Central memory CD4-positive, alpha-beta T cell (primary cell): ENCODE results near the gene GOLGA8S.
"Not testable (repeated sequence)": the region's sequence is repeated elsewhere in the genome, so short reads cannot be mapped to it uniquely, and the experiment has no call there.

ENCODE experiments used
- DNase-seq: peaks from one replicate; pipeline ENCODE4 v3.0.0; 2022
- total RNA-seq, 3 experiments: gene quantifications; one replicate each; lab custom pipeline; 2026; lab: John Stamatoyannopoulos, UW

The GOLGA8S gene
- 0 reads per million in 3 experiments for total RNA-seq

GRCh38 chr15:23354448-23354847, at the start of gene GOLGA8S:
Gene GOLGA8S, plus strand, starts transcription at chr15:23354748. Its CDS starts 62 bp downstream, at chr15:23354810.
- not testable (repeated sequence) for DNase-seq

GRCh38 chr15:23304805-23305204, 49.7 kb upstream of the GOLGA8S start:
- DNase-seq: not testable (repeated sequence)

GRCh38 chr15:23305921-23306320, 48.6 kb upstream of the GOLGA8S start:
- DNase-seq: not testable (repeated sequence)

GRCh38 chr15:23311233-23311632, 43.3 kb upstream of the GOLGA8S start:
- not testable (repeated sequence) for DNase-seq

GRCh38 chr15:23334096-23334495, 20.5 kb upstream of the GOLGA8S start, which contains the start of gene GOLGA6L26:
Gene GOLGA6L26, minus strand, starts transcription at chr15:23334196. Its CDS starts 61 bp downstream, at chr15:23334135.
- DNase-seq: not testable (repeated sequence)

- DNase-seq: not testable (repeated sequence)
Observed at GRCh38 chr15:23362622-23363021, 8.1 kb downstream of the GOLGA8S start.

GRCh38 chr15:23364261-23364660, 9.7 kb downstream of the GOLGA8S start:
- not testable (repeated sequence) for DNase-seq

GRCh38 chr15:23370578-23370977, 16.0 kb downstream of the GOLGA8S start:
- no peak for DNase-seq

- not testable (repeated sequence) for DNase-seq
Observed at GRCh38 chr15:23371134-23371533, 16.6 kb downstream of the GOLGA8S start.

GRCh38 chr15:23371868-23372267, 17.3 kb downstream of the GOLGA8S start:
- not testable (repeated sequence) for DNase-seq

GRCh38 chr15:23372284-23372683, 17.7 kb downstream of the GOLGA8S start:
- no peak for DNase-seq

- DNase-seq: not testable (repeated sequence)
Observed at GRCh38 chr15:23372891-23373600, 18.5 kb downstream of the GOLGA8S start.

GRCh38 chr15:23374226-23374625, 19.7 kb downstream of the GOLGA8S start:
- not testable (repeated sequence) for DNase-seq

GRCh38 chr15:23378946-23379345, 24.4 kb downstream of the GOLGA8S start:
- not testable (repeated sequence) for DNase-seq

- DNase-seq: not testable (repeated sequence)
Observed at GRCh38 chr15:23380700-23381099, 26.2 kb downstream of the GOLGA8S start.

- not testable (repeated sequence) for DNase-seq
Observed at GRCh38 chr15:23381192-23381591, 26.6 kb downstream of the GOLGA8S start.

- no peak for DNase-seq
Observed at GRCh38 chr15:23384371-23384770, 29.8 kb downstream of the GOLGA8S start.

- no peak for DNase-seq
Observed at GRCh38 chr15:23385886-23386430, 31.4 kb downstream of the GOLGA8S start.

- no peak for DNase-seq
Observed at GRCh38 chr15:23387621-23388190, 33.2 kb downstream of the GOLGA8S start.

GRCh38 chr15:23395030-23395692, 40.6 kb downstream of the GOLGA8S start:
- no peak for DNase-seq

GRCh38 chr15:23395832-23396231, 41.3 kb downstream of the GOLGA8S start:
- no peak for DNase-seq

GRCh38 chr15:23397779-23398178, 43.2 kb downstream of the GOLGA8S start:
- DNase-seq: no peak

GRCh38 chr15:23398357-23398756, 43.8 kb downstream of the GOLGA8S start:
- not testable (repeated sequence) for DNase-seq
